Thoracic aorta (tissue), 2 donors: ENCODE data around the gene PFDN4. TPM values are rescaled to one million over a fixed set of nuclear protein-coding genes. Genes with fewer than 3 reads are reported as not detected.

Source experiments
- ATAC-seq: fragments of 150-250 bp; one replicate; pipeline ENCODE4 v1.8.0; 2017; ENCODE audit warnings: low read depth; ENCODE audit not compliant: insufficient number of reproducible peaks, low FRiP score
- DNase-seq: peaks from one replicate; pipeline ENCODE4 v3.0.0-alpha.2; 2020; ENCODE audit warnings: low spot score
- H3K27ac ChIP-seq, 2 donors: fragments of 200-600 bp; sonication (generic); 1 replicate in 1 of 2; 2 replicates in 1 of 2; pipeline ENCODE4 v1.5.1; 2016; ENCODE audit warnings: mild to moderate bottlenecking in 2 of 2, moderate library complexity in 2 of 2
- H3K27me3 ChIP-seq: fragments of 200-600 bp; sonication (generic); replicated peaks from 2 replicates; pipeline ENCODE4 v1.6.0; 2016; ENCODE audit warnings: mild to moderate bottlenecking; ENCODE audit not compliant: insufficient read depth
- H3K36me3 ChIP-seq: fragments of 200-600 bp; sonication (generic); one replicate; pipeline ENCODE4 v1.5.1; 2016
- H3K4me1 ChIP-seq, 2 donors: fragments of 200-600 bp; sonication (generic); 1 replicate in 1 of 2; 2 replicates in 1 of 2; pipeline versions ENCODE4 v1.5.1 to v1.6.0; 2016; ENCODE audit warnings: low read depth in 2 of 2, mild to moderate bottlenecking in 1 of 2; ENCODE audit not compliant: control insufficient read depth in 1 of 2
- H3K4me3 ChIP-seq: fragments of 200-600 bp; sonication (generic); 2 replicates; pipeline ENCODE4 v1.5.1; 2016; ENCODE audit warnings: mild to moderate bottlenecking
- H3K9me3 ChIP-seq: fragments of 200-600 bp; sonication (generic); 2 replicates; pipeline ENCODE4 v1.5.1; 2016
- CTCF ChIP-seq: fragments of 200-600 bp; sonication (generic); IDR thresholded peaks from one replicate; pipeline ENCODE4 v1.5.1; 2019; ENCODE audit warnings: antibody characterized with exemption
- total RNA-seq, 2 donors: library from RNA; depleted of rRNA; stranded (reverse); fragments of >200 nt; gene quantifications; one replicate each; pipeline versions ENCODE4 v1.1.0 to v1.2.3, GENCODE V29; 2016

PFDN4 gene
- total RNA-seq, 2 donors from 2014 or later: 50.5 to 73.2 TPM

- no peaks in the 10 kb centered on the region for H3K9me3 ChIP-seq
- no peaks in the 10 kb centered on the region for H3K36me3 ChIP-seq
- DNase-seq (no peak), ATAC-seq (no peak)
- no peaks in the 10 kb centered on the region for H3K4me1 ChIP-seq
- TF ChIP-seq CTCF: no peak
- H3K4me3 ChIP-seq: no peak overlapping the region
- no peak overlapping the region for H3K27ac ChIP-seq
- H3K27me3 ChIP-seq: no peaks in the 10 kb centered on the region
Observed at GRCh38 chr20:54203281-54203680, 4.6 kb upstream of the PFDN4 start.

- Histone ChIP-seq H3K9me3 (no peaks in the 10 kb centered on the region), H3K27ac (no peak overlapping the region), H3K36me3 (no peaks in the 10 kb centered on the region), H3K27me3 (no peaks in the 10 kb centered on the region), H3K4me3 (no peak overlapping the region), H3K4me1 (peaks cover 2 to 5% of the 10 kb centered on the region in 2 donors)
- no peak for TF ChIP-seq CTCF
- no peak for DNase-seq
- ATAC-seq: no peak
Observed at GRCh38 chr20:54204063-54204462, 3.8 kb upstream of the PFDN4 start.

GRCh38 chr20:54204481-54204880, 3.4 kb upstream of the PFDN4 start:
- no peak overlapping the region for H3K4me3 ChIP-seq
- DNase-seq (no peak), ATAC-seq (no peak)
- H3K9me3 ChIP-seq: no peaks in the 10 kb centered on the region
- H3K27me3 ChIP-seq: no peaks in the 10 kb centered on the region
- no peak overlapping the region for H3K27ac ChIP-seq
- H3K36me3 ChIP-seq: no peaks in the 10 kb centered on the region
- no peak for TF ChIP-seq CTCF
- peaks cover 6 to 9% of the 10 kb centered on the region in 2 donors for H3K4me1 ChIP-seq

GRCh38 chr20:54205450-54205849, 2.4 kb upstream of the PFDN4 start:
- ATAC-seq (no peak), DNase-seq (no peak)
- TF ChIP-seq CTCF: no peak
- Histone ChIP-seq H3K36me3 (no peaks in the 10 kb centered on the region), H3K27ac (no peak overlapping the region), H3K4me3 (no peak overlapping the region), H3K9me3 (no peaks in the 10 kb centered on the region), H3K27me3 (no peaks in the 10 kb centered on the region), H3K4me1 (peaks cover 14 to 17% of the 10 kb centered on the region in 2 donors)

GRCh38 chr20:54207053-54207742, 689 bp upstream of the PFDN4 start:
- ATAC-seq: no peak
- no peak for DNase-seq
- Histone ChIP-seq H3K27me3 (no peaks in the 10 kb centered on the region), H3K36me3 (no peaks in the 10 kb centered on the region), H3K4me1 (peaks cover 14 to 23% of the 10 kb centered on the region in 2 donors), H3K4me3 (peak overlapping the region; percentile 88), H3K9me3 (no peaks in the 10 kb centered on the region), H3K27ac (peak overlapping the region; percentile 90 to 99)
- no peak for TF ChIP-seq CTCF
